Calu3 (cell line): Measurements from ENCODE around the gene DHRS12. TPM values are rescaled to one million over a fixed set of nuclear protein-coding genes. Genes with fewer than 3 reads are reported as not detected.

Source experiments
- BruUV-seq: library from RNA; stranded (reverse); fragments of 400-500 nt; replicated peaks from 2 replicates; lab custom pipeline; 2021; lab: Mats Ljungman, UMichigan
- CTCF ChIA-PET: fragments of 300-600 bp; sonication (Branson Sonifier 250); formaldehyde crosslinking; loops from one replicate; lab custom pipeline; 2022; ENCODE audit warnings: antibody characterized with exemption; lab: Charles Lee
- DNase-seq: peaks from one replicate; pipeline ENCODE4 v3.0.0; 2022
- H3K27ac Mint-ChIP-seq: one replicate; pipeline ENCODE4 v1.8.0; 2022; ENCODE audit warnings: mixed read lengths; ENCODE audit not compliant: unreplicated experiment
- H3K27me3 Mint-ChIP-seq: one replicate; pipeline ENCODE4 v1.8.0; 2022; ENCODE audit warnings: mixed read lengths; ENCODE audit not compliant: unreplicated experiment
- H3K36me3 Mint-ChIP-seq: one replicate; pipeline ENCODE4 v1.8.0; 2022; ENCODE audit warnings: mild to moderate bottlenecking, moderate library complexity, mixed read lengths; ENCODE audit not compliant: insufficient read depth, unreplicated experiment
- H3K4me1 Mint-ChIP-seq: one replicate; pipeline ENCODE4 v1.8.0; 2022; ENCODE audit warnings: mild to moderate bottlenecking, low read depth, mixed read lengths; ENCODE audit not compliant: unreplicated experiment
- H3K4me3 Mint-ChIP-seq: one replicate; pipeline ENCODE4 v1.8.0; 2022; ENCODE audit warnings: mild to moderate bottlenecking, low read depth, moderate library complexity, mixed read lengths; ENCODE audit not compliant: unreplicated experiment
- H3K9me3 Mint-ChIP-seq: one replicate; pipeline ENCODE4 v1.8.0; 2022; ENCODE audit warnings: low read depth, mixed read lengths; ENCODE audit not compliant: unreplicated experiment
- CTCF ChIP-seq: fragments of 200-600 bp; IDR thresholded peaks from one replicate; pipeline ENCODE4 v1.8.0; 2022; ENCODE audit warnings: antibody characterized with exemption; ENCODE audit not compliant: unreplicated experiment
- intact Hi-C: fragments of 100-400 bp; cut with micrococcal nuclease; formaldehyde crosslinking; loops from one replicate; pipeline ENCODE4 v1.10.0; 2022; ENCODE audit not compliant: unreplicated experiment
- total RNA-seq: library from RNA; stranded (reverse); gene quantifications from 2 replicates; pipeline ENCODE4 v1.2.3, GENCODE V29; 2022

Gene DHRS12
- total RNA-seq, 1 experiment from 2014 or later = 8.1 TPM

GRCh38 chr13:51745243-51745642 is 58.7 kb downstream of the DHRS12 start:
- Mint-ChIP-seq H3K27ac (no peak overlapping the region), H3K4me1 (no peaks in the 10 kb centered on the region), H3K36me3 (no peaks in the 10 kb centered on the region), H3K27me3 (no peaks in the 10 kb centered on the region), H3K4me3 (no peak overlapping the region), H3K9me3 (no peaks in the 10 kb centered on the region)
- no TSS peak for BruUV-seq
- no peak for TF ChIP-seq CTCF
- CTCF ChIA-PET = no interaction called here
- intact Hi-C loops = no loop called here
- DNase-seq = no peak

GRCh38 chr13:51742611-51743010 is 61.4 kb downstream of the DHRS12 start:
- Mint-ChIP-seq H3K4me1 (no peaks in the 10 kb centered on the region), H3K27me3 (no peaks in the 10 kb centered on the region), H3K9me3 (no peaks in the 10 kb centered on the region), H3K27ac (no peak overlapping the region), H3K36me3 (no peaks in the 10 kb centered on the region), H3K4me3 (no peak overlapping the region)
- TF ChIP-seq CTCF = no peak
- CTCF ChIA-PET = no interaction called here
- intact Hi-C loops = no loop called here
- no peak for DNase-seq
- BruUV-seq = no TSS peak

GRCh38 chr13:51742031-51742430 is 61.9 kb downstream of the DHRS12 start:
- Mint-ChIP-seq H3K27me3 (no peaks in the 10 kb centered on the region), H3K36me3 (no peaks in the 10 kb centered on the region), H3K9me3 (no peaks in the 10 kb centered on the region), H3K4me1 (no peaks in the 10 kb centered on the region), H3K27ac (no peak overlapping the region), H3K4me3 (no peak overlapping the region)
- no TSS peak for BruUV-seq
- CTCF ChIA-PET = no interaction called here
- DNase-seq = no peak
- TF ChIP-seq CTCF = no peak
- intact Hi-C loops = no loop called here

GRCh38 chr13:51740698-51741097 is 63.3 kb downstream of the DHRS12 start:
- no peaks in the 10 kb centered on the region for H3K9me3 Mint-ChIP-seq
- CTCF ChIA-PET = no interaction called here
- no peak overlapping the region for H3K4me3 Mint-ChIP-seq
- no peak for DNase-seq
- TF ChIP-seq CTCF = no peak
- no peaks in the 10 kb centered on the region for H3K36me3 Mint-ChIP-seq
- no peak overlapping the region for H3K27ac Mint-ChIP-seq
- intact Hi-C loops = no loop called here
- H3K27me3 Mint-ChIP-seq = no peaks in the 10 kb centered on the region
- H3K4me1 Mint-ChIP-seq = no peaks in the 10 kb centered on the region
- BruUV-seq = no TSS peak
